Measurements from ENCODE around the gene ABLIM2. TPM values are rescaled to one million over a fixed set of nuclear protein-coding genes. Genes with fewer than 3 reads are reported as not detected.

Gene ABLIM2
- total RNA-seq, 1 donor from 2014 or later = 5.2 TPM

- DNase-seq (no peak), ATAC-seq (no peak)
- no peaks in the 10 kb centered on the region for H3K27me3 ChIP-seq (ENCODE audit: low read depth)
- TF ChIP-seq, protein P1, sequence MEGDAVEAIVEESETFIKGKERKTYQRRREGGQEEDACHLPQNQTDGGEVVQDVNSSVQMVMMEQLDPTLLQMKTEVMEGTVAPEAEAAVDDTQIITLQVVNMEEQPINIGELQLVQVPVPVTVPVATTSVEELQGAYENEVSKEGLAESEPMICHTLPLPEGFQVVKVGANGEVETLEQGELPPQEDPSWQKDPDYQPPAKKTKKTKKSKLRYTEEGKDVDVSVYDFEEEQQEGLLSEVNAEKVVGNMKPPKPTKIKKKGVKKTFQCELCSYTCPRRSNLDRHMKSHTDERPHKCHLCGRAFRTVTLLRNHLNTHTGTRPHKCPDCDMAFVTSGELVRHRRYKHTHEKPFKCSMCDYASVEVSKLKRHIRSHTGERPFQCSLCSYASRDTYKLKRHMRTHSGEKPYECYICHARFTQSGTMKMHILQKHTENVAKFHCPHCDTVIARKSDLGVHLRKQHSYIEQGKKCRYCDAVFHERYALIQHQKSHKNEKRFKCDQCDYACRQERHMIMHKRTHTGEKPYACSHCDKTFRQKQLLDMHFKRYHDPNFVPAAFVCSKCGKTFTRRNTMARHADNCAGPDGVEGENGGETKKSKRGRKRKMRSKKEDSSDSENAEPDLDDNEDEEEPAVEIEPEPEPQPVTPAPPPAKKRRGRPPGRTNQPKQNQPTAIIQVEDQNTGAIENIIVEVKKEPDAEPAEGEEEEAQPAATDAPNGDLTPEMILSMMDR (IDR thresholded peaks at IDR 0.05) = no peak
- peaks cover 2% of the 10 kb centered on the region for H3K4me1 ChIP-seq
- intact Hi-C loops (cut with DNase I) = no loop called here
- no peaks in the 10 kb centered on the region for H3K36me3 ChIP-seq
- H3K27ac ChIP-seq = no peak overlapping the region
- no peak overlapping the region for H3K4me3 ChIP-seq
- H3K9me3 ChIP-seq = no peaks in the 10 kb centered on the region
Measured at GRCh38 chr4:7915875-7916242, 242.8 kb downstream of the ABLIM2 start.

Small RNA genes within 50 kb of the gene (microRNA-seq; reads per million reads assigned to microRNA genes)
- 35.7 reads per million, percentile 37 among the genes with 10 or more reads in this experiment for gene MIR95 (ENCODE audit: borderline number of aligned reads)

Other genes starting within 250 kb of the ABLIM2 start
- gene AFAP1, start 219.0 kb downstream of the ABLIM2 start, total RNA-seq = 21.0 TPM
- gene SH3TC1, start 40.5 kb upstream of the ABLIM2 start, total RNA-seq = 73.1 TPM
- gene HTRA3, start 110.9 kb upstream of the ABLIM2 start, total RNA-seq = 15.5 TPM

Measured in lower lobe of right lung (tissue), 2 donors.